ENCODE data around the gene TMEM178B.
"Not testable (repeated sequence)": the region's sequence is repeated elsewhere in the genome, so short reads cannot be mapped to it uniquely, and the experiment has no call there.

TMEM178B gene

DNA sequence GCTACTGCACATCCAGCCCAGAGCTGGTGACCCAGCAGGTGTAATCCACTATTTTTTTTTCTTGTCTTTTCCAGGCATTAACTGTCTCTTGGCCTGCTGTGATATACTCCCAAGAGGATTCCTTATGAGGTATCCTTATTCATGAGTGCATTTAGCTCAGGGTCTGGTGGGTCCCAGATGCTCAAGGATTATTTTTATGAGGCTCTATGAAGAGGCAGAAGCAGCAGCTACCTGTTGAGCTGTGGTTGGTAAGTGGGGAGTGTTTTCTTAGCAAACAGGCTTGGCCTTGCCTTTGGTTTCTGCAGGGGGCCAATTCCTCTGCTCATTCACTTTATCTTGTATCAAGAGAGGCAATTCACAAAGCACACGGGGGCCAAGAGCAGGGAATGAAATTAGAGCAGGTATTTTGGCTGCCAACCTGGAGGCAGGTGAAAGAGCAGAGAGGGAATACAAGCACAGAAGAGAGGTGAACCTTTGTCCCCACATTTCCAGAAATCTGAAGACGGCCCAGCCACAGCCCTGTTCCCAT, 221.6 kb downstream of the TMEM178B start:
- in situ Hi-C loops (cut with HindIII; ENCODE audit: low sequenced_read_pairs) = no loop called here

DNA sequence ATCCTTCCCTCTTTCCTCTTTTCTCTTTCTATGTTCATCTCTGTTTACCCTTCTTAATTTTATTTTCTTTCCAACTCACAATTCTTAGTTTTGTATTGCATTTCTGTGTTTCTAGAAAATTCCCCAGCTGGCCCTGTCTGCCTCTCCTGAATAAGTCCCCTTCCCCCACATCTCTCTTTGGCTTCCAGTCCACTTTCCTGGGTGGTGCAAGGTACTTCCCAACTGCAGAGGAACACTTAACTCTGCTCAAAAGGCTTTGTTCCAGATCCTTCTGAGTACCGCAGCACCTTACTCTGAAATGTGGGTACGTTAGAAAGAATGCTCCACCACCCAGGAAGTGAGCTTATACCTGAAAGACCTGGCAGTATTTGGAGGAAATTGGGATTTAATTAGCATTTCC, 227.0 kb downstream of the TMEM178B start:
- in situ Hi-C loops (cut with HindIII; ENCODE audit: low sequenced_read_pairs) = no loop called here

DNA sequence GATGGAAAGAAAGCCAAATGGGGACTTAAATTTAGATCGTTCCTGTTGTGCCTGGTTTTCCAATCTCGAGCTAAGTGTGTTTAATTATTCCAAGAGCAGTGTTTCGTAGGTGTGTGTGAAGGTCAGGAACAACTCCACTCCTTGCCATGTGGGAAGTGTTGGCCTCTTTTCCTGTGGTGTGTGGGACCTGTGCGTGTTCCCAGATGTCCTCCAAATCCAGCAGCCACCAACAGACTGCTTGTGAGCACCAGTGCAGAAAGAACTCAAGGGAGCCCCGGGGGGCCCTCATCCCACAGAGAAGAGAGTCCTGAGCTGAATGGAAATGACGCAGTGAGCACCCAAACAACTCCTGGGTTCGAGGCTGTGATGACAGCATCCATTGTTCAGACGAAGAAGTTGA, 227.7 kb downstream of the TMEM178B start:
- in situ Hi-C loops (cut with HindIII; ENCODE audit: low sequenced_read_pairs) = no loop called here

DNA sequence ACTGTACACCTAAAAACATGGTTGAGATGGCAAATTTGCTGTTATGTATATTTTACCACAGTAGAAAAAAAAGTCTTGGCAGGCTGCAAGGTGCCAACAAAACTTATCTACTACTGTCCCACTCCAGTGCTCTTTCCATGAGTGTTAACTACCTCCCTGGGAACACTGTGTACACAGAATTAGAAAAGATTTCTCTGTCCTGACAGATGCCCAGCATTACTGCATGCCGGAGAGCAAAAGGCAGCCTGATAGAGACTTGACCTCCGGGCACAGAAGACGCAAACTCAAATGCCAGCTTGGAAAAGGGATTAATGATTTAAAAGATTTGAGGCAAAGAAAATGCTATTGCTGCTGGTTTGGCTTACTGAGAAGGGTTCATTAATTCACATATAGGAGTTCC, 228.8 kb downstream of the TMEM178B start:
- in situ Hi-C loops (cut with HindIII; ENCODE audit: low sequenced_read_pairs) = no loop called here

DNA sequence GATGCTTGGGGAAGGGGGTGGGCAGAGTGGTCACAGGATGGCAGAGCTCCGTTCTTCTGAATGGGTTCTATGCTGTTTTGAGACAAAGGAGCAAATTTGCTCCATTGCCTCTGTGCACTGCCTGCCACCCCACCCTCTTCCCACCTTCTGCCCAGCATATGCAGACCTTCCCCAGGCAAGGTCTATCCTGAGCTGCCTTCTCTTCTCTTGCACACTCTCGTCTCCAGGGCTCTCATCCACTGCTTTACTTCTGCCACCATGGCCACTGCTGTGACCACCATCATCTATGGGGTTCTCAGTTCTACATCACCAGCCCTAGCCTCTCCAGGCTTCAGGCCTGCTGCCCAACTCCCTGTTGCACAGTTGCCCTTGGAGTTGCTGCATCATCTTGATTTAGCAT, 230.4 kb downstream of the TMEM178B start:
- in situ Hi-C loops (cut with HindIII; ENCODE audit: low sequenced_read_pairs) = no loop called here

- in situ Hi-C loops (cut with HindIII; ENCODE audit: low sequenced_read_pairs) = no loop called here
Measured at GRCh38 chr7:141306081-141306480, 232.2 kb downstream of the TMEM178B start.

- in situ Hi-C loops (cut with HindIII; ENCODE audit: low sequenced_read_pairs) = no loop called here
Measured at GRCh38 chr7:141312395-141312794, 238.5 kb downstream of the TMEM178B start.

GRCh38 chr7:141312828-141313521, 239.1 kb downstream of the TMEM178B start:
- in situ Hi-C loops (cut with HindIII; ENCODE audit: low sequenced_read_pairs) = no loop called here

DNA sequence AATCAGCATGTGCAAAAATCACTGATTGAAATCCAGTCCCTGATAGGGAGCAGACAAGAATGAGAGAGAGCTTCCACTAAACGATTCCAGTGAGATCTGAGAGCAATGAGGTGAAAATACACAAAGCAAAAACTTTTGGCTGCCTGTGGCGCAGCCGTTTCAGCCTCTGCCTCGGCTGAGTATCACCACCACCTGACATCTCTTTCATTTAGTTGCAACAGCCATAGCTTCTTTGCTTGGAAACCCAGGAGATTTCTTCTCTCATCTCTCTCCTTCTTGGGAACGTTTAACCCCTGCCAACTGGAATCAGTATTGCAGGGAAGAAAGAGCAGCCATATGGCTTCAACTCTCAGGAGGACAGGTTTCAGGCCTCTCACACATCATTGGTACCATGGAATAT, 240.0 kb downstream of the TMEM178B start:
- in situ Hi-C loops (cut with HindIII; ENCODE audit: low sequenced_read_pairs) = no loop called here

DNA sequence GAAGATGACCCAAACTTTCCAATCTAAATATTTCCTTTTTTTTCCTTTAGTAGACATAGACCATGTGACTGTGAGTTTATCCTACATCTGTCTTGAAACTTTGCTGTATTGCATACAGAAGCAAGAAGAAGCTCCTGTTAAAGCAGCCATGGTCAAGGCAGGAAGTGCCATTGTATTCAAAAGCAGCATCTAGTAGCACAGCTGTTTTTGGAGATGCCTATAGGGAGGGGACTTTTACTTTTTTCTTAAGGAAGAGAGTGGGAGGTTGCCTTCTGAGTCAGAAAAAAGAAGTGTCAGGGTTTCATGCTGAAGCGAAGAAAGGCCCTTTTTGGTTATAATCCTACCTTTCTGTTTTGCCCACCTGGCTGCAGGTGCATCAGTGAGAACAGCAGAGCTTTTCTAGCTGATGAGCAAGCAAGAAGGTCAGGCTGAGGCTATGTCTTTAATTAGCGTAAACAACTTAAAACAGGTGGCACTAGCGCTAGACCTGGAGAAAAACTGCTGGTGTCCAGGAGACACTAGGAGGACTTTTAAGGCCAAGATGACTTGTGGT, 243.2 kb downstream of the TMEM178B start:
- in situ Hi-C loops (cut with HindIII; ENCODE audit: low sequenced_read_pairs) = no loop called here

GRCh38 chr7:141320287-141320686, 246.4 kb downstream of the TMEM178B start:
- in situ Hi-C loops (cut with HindIII; ENCODE audit: low sequenced_read_pairs) = no loop called here

GRCh38 chr7:141322383-141322782, 248.5 kb downstream of the TMEM178B start:
- in situ Hi-C loops (cut with HindIII; ENCODE audit: low sequenced_read_pairs) = no loop called here

DNA sequence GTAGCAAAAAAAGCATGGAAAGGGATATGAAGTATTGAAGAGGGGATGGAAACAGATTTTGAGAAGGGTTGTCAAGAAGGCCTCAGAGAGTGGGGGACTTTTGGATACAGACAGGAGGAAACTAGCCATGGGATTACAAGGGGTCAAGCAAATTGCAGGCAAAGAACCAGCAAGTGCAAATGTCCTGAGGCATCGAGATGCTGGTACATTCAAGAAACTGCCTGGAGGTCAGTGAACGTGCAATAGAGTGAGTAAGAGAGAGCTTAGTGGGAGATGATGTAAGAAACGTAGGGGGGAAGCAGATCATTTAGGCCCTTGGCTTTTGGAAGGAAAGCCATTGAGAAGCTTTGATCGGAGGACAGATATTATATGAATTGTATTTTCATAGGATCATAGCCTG, 250.0 kb downstream of the TMEM178B start:
- in situ Hi-C loops (cut with HindIII; ENCODE audit: low sequenced_read_pairs) = no loop called here

DNA sequence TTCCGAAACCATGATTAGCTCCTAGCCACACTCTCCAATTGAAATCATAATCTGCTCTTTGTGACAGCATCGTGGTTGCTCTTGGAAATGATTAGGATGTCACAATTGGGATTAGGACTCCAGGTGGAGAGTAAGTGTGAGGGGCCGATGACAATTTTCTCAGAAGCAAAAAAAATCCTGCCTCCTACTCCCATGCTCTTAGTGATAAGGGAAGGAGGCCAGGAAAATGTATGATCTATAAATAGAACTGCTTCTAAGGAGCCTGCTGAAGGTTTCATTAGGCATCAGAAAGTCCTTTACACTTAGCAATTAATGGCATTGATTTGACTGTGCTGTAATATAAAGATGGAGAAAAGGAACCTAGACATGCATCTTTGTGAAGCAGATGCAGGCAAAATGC, 251.0 kb downstream of the TMEM178B start:
- in situ Hi-C loops (cut with HindIII; ENCODE audit: low sequenced_read_pairs) = no loop called here

GRCh38 chr7:141325275-141325674, 251.4 kb downstream of the TMEM178B start:
- in situ Hi-C loops (cut with HindIII; ENCODE audit: low sequenced_read_pairs) = no loop called here

- in situ Hi-C loops (cut with HindIII; ENCODE audit: low sequenced_read_pairs) = no loop called here
Measured at GRCh38 chr7:141328290-141328689, 254.4 kb downstream of the TMEM178B start.

- in situ Hi-C loops (cut with HindIII; ENCODE audit: low sequenced_read_pairs) = not testable (repeated sequence)
Measured at GRCh38 chr7:141330285-141330684, 256.4 kb downstream of the TMEM178B start.

- in situ Hi-C loops (cut with HindIII; ENCODE audit: low sequenced_read_pairs) = no loop called here
Measured at GRCh38 chr7:141333459-141333858, 259.6 kb downstream of the TMEM178B start.

GRCh38 chr7:141335164-141335563, 261.3 kb downstream of the TMEM178B start:
- in situ Hi-C loops (cut with HindIII; ENCODE audit: low sequenced_read_pairs) = no loop called here

DNA sequence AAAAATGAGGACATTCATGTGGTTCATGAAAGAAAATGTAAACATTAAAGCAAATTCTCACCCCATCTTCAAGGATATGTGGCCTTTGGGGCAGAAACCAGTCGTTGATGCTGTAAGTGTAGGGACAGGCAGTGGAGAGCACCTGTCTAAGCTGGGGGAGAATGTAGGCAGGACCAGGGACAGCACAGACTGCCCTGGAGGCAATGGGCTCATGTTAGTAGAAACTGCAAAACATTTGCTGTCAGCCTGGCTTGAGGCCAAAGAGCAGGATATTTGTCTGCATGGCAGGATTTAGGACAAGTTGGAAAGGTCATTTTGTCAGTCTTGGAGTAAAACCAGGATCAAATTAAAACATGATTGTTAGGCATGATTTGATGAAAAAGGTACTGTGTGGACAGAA, 265.7 kb downstream of the TMEM178B start:
- in situ Hi-C loops (cut with HindIII; ENCODE audit: low sequenced_read_pairs) = no loop called here

GRCh38 chr7:141340991-141341390, 267.1 kb downstream of the TMEM178B start:
- in situ Hi-C loops (cut with HindIII; ENCODE audit: low sequenced_read_pairs) = no loop called here

- in situ Hi-C loops (cut with HindIII; ENCODE audit: low sequenced_read_pairs) = no loop called here
Measured at GRCh38 chr7:141342621-141343408, 269.0 kb downstream of the TMEM178B start.
